OCI-LY7 (cell line): ENCODE data around the gene RAB17. TPM values are rescaled to one million over a fixed set of nuclear protein-coding genes. Genes with fewer than 3 reads are reported as not detected.

ENCODE experiments used
- BruUV-seq: library from RNA; stranded (reverse); fragments of 400-500 nt; replicated peaks from 2 replicates; lab custom pipeline; 2021; lab: Mats Ljungman, UMichigan
- CTCF ChIA-PET: fragments of 300-600 bp; sonication (Branson Sonifier 250); formaldehyde crosslinking; loops from one replicate; lab custom pipeline; 2022; ENCODE audit warnings: antibody characterized with exemption; ENCODE audit not compliant: unreplicated experiment; lab: Charles Lee
- POLR2A ChIA-PET: fragments of 300-600 bp; sonication (Branson Sonifier 250); formaldehyde crosslinking; loops from one replicate; lab custom pipeline; 2022; ENCODE audit warnings: antibody characterized with exemption; lab: Charles Lee
- DNase-seq: peaks from one replicate; pipeline ENCODE4 v3.0.0-alpha.2; 2015; ENCODE audit warnings: low spot score
- H2AFZ ChIP-seq: fragments of 200-600 bp; sonication (generic), shearing (Covaris generic); 2 replicates; pipeline ENCODE4 v1.6.1; 2014; ENCODE audit warnings: mild to moderate bottlenecking, antibody characterized with exemption, low read length, moderate library complexity
- H3K27ac ChIP-seq: fragments of 200-600 bp; sonication (generic); 2 replicates; pipeline ENCODE4 v1.5.1; 2014; ENCODE audit warnings: mixed run types, low read depth, mild to moderate bottlenecking, moderate library complexity, low read length, inconsistent platforms; ENCODE audit not compliant: poor library complexity, severe bottlenecking
- H3K36me3 ChIP-seq: fragments of 200-600 bp; sonication (generic); 2 replicates; pipeline ENCODE4 v1.6.1; 2014; ENCODE audit warnings: mild to moderate bottlenecking, antibody characterized with exemption, low read length, moderate library complexity, mixed read lengths; ENCODE audit not compliant: insufficient read depth
- H3K4me1 ChIP-seq: fragments of 200-600 bp; sonication (generic); 2 replicates; pipeline ENCODE4 v1.5.1; 2014; ENCODE audit warnings: mild to moderate bottlenecking, low read length; ENCODE audit not compliant: insufficient read depth, poor library complexity, severe bottlenecking
- H3K4me2 ChIP-seq: fragments of 200-600 bp; sonication (generic); 2 replicates; pipeline ENCODE4 v1.6.1; 2014; ENCODE audit warnings: mild to moderate bottlenecking, low read length
- H3K4me3 ChIP-seq: fragments of 200-600 bp; sonication (generic); 2 replicates; pipeline ENCODE4 v1.5.1; 2014; ENCODE audit warnings: mild to moderate bottlenecking, low read depth, low read length; ENCODE audit not compliant: poor library complexity, severe bottlenecking
- H3K79me2 ChIP-seq: fragments of 200-600 bp; sonication (generic); 2 replicates; pipeline ENCODE4 v1.6.1; 2016; ENCODE audit warnings: low read depth, mild to moderate bottlenecking, low read length, moderate library complexity, mixed read lengths; ENCODE audit not compliant: insufficient read depth
- H3K9me2 ChIP-seq: fragments of 200-600 bp; sonication (generic); 2 replicates; pipeline ENCODE4 v1.6.1; 2016; ENCODE audit warnings: mild to moderate bottlenecking, low read length, mixed read lengths; ENCODE audit not compliant: insufficient read depth
- H3K9me3 ChIP-seq: fragments of 200-600 bp; sonication (generic); 2 replicates; pipeline ENCODE4 v1.6.1; 2014; ENCODE audit warnings: mild to moderate bottlenecking, mixed run types, low read length, mixed read lengths
- H4K20me1 ChIP-seq: fragments of 200-600 bp; sonication (generic); 2 replicates; pipeline ENCODE4 v1.6.1; 2014; ENCODE audit warnings: mild to moderate bottlenecking, antibody characterized with exemption, low read length, moderate library complexity, mixed read lengths; ENCODE audit not compliant: insufficient read depth
- CTCF ChIP-seq: fragments of 200-600 bp; sonication (generic); conservative IDR thresholded peaks from 2 replicates; pipeline ENCODE4 v1.5.1; 2014; ENCODE audit warnings: mild to moderate bottlenecking, antibody characterized with exemption, low read length, moderate library complexity, mixed read lengths
- EZH2phosphoT487 ChIP-seq: fragments of 200-600 bp; sonication (generic); IDR thresholded peaks from 2 replicates; pipeline ENCODE4 v1.6.1; 2018; ENCODE audit warnings: low read depth, borderline replicate concordance, mild to moderate bottlenecking, mixed run types, antibody characterized with exemption, low read length, moderate library complexity, mixed read lengths
- intact Hi-C: fragments of 100-400 bp; cut with micrococcal nuclease; formaldehyde crosslinking; loops from one replicate; pipeline ENCODE4 v1.10.0; 2022; ENCODE audit not compliant: unreplicated experiment
- total RNA-seq, 2 experiments: library from RNA; depleted of rRNA in 1 of 2; stranded (reverse); fragments of >200 nt in 1 of 2; shearing (Covaris generic) in 1 of 2; gene quantifications; 2 replicates each; pipeline ENCODE4 v1.2.3, GENCODE V29; 2014 to 2022

The RAB17 gene
- total RNA-seq, 2 experiments from 2014 or later, result not detected

GRCh38 chr2:237628247-237629187 lies 38.0 kb upstream of the RAB17 start:
- no peak overlapping the region for H3K27ac ChIP-seq
- no peak for DNase-seq
- BruUV-seq, result no TSS peak
- ChIA-PET POLR2A (interaction anchor here (0.7 kb wide), 1 partner anchor 43 kb away, joined by 5 read pairs; no protein-coding TSS in a partner anchor), CTCF (interaction anchor here (0.5 kb wide), 1 partner anchor 387 kb away, joined by 10 read pairs; no protein-coding TSS in a partner anchor)
- H3K9me3 ChIP-seq, result no peaks in the 10 kb centered on the region
- TF ChIP-seq EZH2phosphoT487 (no peak), CTCF (no peak)
- H3K79me2 ChIP-seq, result no peaks in the 10 kb centered on the region
- peaks cover 32% of the 10 kb centered on the region for H3K4me1 ChIP-seq
- no peaks in the 10 kb centered on the region for H3K9me2 ChIP-seq
- no peak overlapping the region for H3K4me2 ChIP-seq
- intact Hi-C loops, result loop anchor here (10.0 kb wide), 1 partner anchor 146 kb away; no protein-coding TSS in a partner anchor
- no peak overlapping the region for H3K4me3 ChIP-seq
- H2AFZ ChIP-seq, result no peak overlapping the region
- H3K36me3 ChIP-seq, result no peaks in the 10 kb centered on the region
- no peaks in the 10 kb centered on the region for H4K20me1 ChIP-seq

DNA sequence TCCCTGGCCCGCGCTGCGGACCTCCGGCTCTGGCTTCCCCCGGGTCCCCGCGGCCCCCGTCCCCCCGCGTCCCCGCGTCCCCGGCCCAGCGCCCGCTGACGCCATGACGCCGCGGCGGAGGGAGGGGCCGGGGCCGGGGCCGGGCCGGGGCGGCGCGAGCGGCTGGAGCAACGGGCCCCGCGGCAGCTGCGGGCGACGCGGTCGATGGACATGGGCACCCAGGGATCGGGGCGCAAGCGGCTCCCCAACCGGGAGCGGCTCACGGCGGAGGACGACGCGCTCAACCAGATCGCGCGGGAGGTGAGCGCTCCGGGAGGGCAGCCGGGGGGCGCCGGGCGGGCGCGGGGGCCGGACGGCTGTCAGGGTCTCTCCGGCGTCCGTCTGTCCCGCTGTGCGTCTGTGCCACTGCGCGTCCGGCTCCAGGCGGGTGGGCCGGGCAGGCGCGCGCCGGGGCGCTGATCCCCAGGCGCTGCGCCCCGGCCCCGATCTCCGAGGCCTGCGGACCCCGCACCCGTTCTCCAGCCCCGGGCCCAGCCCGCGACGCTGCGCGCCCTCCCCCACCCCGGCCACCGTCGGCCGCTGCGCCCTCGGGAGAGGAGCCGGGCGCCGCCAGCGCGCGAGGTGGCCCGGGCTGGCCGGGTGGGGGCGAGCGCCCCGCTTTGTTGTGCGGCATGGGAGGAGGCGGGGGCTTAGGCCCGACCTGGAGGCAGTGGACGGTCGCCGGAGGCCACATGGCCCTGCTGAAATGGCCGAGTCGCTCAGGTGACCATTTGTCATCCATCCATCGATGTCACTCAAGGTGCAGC lies 37.1 kb upstream of the RAB17 start, which contains the start of gene LRRFIP1:
LRRFIP1 (plus strand) TSS at position 147 of the 806 bp plus-strand sequence; CDS start at position 205, 58 bp downstream.
- no peaks in the 10 kb centered on the region for H3K9me2 ChIP-seq
- CTCF ChIA-PET, result interaction anchor here (0.5 kb wide), 1 partner anchor 388 kb away, joined by 10 read pairs; no protein-coding TSS in a partner anchor
- no peak for TF ChIP-seq CTCF
- no peak for TF ChIP-seq EZH2phosphoT487
- H2AFZ ChIP-seq, result no peak within 1 kb of the TSS
- peaks cover 32% of the 10 kb centered on the region for H3K4me1 ChIP-seq
- H3K79me2 ChIP-seq, result no peaks in the 10 kb centered on the region
- no peak within 1 kb of the TSS for H3K4me3 ChIP-seq
- no peaks in the 10 kb centered on the region for H3K36me3 ChIP-seq
- no peak within 1 kb of the TSS for H3K27ac ChIP-seq
- H4K20me1 ChIP-seq, result no peaks in the 10 kb centered on the region
- H3K4me2 ChIP-seq, result no peak within 1 kb of the TSS
- DNase-seq, result no peak
- POLR2A ChIA-PET, result no interaction called here
- H3K9me3 ChIP-seq, result no peaks in the 10 kb centered on the region
- intact Hi-C loops, result loop anchor here (10.0 kb wide), 1 partner anchor 147 kb away; no protein-coding TSS in a partner anchor
- no TSS peak for BruUV-seq
